GM12874 (cell line): Measurements from ENCODE around the gene QSOX1.

ENCODE experiments used
- CTCF ChIP-seq: IDR thresholded peaks from 2 replicates; pipeline ENCODE4 v1.5.1; 2011; ENCODE audit warnings: low read depth, mild to moderate bottlenecking, control low read depth, low read length, moderate library complexity; ENCODE audit not compliant: insufficient read depth

Gene QSOX1

DNA sequence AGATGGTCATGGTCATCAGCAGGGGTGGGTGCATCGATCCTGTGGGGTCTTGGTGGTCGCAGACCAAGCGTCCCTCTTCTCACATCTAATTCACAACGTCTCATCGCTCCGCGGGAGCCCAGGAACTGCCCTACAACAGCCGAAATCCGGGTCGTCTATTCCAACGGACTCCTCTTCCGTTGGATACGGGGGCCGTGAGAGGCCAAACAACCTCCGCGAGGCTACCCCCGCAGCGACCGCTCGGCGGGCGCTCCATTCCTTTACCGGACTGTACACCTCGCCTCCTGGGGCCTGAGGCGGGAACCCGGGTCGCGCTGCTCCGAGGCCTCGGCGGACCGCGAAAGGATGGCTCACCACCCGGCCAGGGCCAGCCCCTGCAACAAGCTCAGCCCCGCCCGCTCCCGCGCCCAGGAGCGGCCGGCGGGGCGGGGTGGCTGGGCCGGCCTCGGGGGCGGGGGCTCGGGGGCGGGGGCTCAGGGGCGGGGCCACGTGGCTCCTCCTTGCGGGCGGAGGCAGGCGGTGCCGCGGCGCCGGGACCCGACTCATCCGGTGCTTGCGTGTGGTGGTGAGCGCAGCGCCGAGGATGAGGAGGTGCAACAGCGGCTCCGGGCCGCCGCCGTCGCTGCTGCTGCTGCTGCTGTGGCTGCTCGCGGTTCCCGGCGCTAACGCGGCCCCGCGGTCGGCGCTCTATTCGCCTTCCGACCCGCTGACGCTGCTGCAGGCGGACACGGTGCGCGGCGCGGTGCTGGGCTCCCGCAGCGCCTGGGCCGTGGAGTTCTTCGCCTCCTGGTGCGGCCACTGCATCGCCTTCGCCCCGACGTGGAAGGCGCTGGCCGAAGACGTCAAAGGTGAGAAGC, at the start of gene QSOX1:
Gene QSOX1 (plus strand): TSS at position 545 of the 857 bp plus-strand sequence. CDS start 39 bp downstream, at position 584.
- TF ChIP-seq CTCF, result 0 out of 2 replicates have a peak, but pooled peaks have one; percentile 13

DNA sequence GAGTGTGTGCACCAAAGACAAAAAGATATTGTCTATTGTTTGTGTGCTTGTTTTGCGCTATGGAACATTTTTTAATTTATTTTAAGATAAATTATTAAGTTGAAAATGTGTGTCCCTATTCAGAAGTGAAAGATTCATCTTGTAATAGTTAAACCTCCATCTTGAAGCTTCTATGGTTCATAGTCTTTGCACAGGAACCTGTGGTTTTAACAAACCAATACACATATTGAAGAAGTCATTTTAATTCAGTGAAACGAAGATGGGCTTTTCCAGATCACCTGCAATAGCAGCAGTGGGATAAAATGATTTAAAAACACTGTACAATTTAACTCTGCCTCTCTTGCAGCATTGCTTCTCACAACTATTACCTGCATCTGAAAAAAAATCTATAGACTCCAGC, 42.6 kb upstream of the QSOX1 start:
- TF ChIP-seq CTCF, result no peak

DNA sequence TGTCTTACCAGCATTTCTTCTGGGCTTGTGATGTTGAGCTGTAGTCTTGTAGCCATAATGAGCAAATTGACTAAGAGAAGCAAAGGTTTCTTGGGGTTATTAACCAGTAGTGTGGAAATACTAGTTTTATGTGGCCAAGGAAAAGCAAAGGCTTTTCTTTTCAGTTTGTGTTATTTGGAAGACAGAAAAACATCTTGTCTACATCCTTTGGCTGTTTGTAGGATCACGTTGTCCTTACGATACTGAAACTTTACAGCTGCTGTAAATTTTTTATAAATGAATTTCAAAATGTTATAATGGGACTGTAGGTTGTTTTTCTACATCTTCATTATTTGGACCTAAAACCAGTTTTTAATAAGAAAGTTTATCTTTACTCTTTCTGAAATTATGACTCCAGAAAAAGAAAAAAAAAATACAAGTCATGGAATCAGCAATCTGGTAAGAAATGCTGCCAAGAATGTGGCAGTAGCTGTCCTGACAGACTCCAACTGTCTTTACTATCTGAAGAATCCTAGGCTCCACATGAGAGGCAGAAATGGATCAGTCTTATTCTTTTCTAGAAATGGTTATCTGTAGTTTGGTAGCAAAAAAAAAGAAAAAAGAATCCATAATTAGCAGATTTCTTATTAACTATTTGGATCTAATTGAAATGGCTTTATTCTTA, 41.6 kb upstream of the QSOX1 start:
- TF ChIP-seq CTCF, result no peak

DNA sequence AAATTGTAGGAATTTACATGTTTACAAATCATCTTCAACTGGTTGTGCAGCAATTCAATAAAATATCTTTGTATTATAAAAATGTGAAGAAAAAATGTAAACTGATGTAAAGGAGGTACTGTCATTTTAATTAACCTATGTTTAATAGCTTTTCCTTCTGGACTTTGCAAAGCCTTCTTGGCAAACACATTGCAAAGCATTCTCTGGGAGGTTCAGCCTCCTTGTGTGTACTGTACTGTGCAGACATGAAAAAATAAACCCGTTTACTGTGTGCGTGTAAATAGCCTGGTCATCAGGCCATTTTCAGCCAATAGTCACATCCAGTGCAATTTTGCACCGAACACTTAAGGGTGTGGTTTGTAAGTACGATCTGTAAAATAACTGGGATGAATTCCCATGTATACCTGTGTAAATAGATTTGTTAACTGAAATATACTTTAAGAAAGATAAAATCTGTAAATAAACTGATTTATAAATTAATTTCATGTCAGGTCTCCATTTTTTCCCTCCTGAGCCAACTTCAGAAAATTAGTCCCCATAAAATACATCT, 40.2 kb upstream of the QSOX1 start:
- TF ChIP-seq CTCF, result no peak

DNA sequence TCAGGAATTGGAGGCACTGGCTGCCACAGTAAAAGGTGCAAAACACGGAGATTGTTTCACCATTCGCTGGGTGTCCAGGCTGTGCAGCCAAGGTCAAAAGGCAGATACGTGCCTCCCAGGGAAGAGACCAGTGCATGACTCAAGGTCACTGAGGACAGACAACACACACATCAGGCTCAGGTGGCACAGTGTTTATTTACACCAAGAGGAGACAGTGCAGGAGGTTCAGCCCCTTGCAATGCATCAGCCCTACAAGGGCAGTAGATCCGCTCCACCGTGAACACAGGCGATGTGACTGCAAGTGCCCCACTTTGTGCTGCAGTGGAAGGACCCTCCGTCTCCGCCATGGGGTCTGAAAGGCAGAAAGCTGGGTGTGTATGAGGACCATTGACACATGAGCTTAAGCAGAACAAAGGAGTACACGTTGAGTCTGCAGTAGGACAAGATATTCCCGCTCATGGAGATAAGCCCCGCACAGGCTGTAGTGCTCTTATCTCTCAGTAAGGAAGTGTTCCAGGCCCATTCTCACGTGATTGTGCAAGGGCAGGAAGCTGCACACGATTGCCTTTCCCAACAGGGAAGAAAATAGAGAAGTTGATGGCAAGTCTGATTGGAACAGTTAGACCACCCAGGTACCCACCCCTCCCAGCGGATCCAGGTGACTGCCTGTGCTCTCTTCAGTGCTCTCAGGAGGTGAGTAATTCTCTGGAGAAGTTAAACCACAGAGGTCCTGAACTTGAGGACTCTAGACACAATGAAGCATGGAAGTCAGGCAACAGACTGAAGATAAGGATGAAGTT, 37.5 kb upstream of the QSOX1 start:
- no peak for TF ChIP-seq CTCF

DNA sequence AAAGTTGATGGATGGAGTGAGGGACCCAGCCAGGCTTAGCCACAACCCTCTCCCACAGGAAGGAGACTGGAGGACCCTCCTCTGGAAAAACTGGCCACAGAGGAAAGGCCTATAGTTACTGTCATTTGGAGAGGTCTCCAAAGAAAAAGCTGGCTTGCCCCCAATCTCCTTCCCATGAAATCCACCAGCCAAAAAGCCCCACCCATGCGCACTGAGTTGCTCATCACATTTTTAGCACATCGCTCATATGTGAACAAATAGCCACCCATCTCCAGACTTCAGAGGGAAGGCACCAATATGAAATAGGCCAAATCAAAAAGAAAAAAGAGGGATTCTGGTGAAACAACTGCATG, 36.9 kb upstream of the QSOX1 start:
- TF ChIP-seq CTCF, result no peak

DNA sequence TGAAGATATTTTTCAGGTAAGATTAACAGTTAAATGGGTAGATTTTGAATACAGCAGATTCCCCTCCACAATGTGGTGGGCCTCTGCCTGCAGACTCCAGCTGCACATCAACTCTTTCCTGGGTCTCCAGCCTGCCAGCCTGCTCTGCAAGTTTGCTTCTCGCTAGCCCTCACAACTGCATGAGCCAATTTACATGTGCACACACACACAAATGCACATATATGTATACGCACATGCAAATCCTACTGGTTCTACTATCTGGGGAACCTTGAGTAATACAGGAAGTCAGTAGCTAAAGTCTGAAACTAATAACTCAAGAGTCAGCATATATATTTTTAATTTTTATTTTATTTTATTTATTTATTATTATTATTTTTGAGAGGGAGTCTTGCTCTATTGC, 34.8 kb upstream of the QSOX1 start:
- no peak for TF ChIP-seq CTCF
